ENCODE results near the gene ZNF683.
"Not testable (repeated sequence)": the region's sequence is repeated elsewhere in the genome, so short reads cannot be mapped to it uniquely, and the experiment has no call there.

Gene ZNF683

GRCh38 chr1:26384076-26384475, 11.5 kb upstream of the ZNF683 start:
- TF ChIP-seq CTCF (IDR thresholded peaks at IDR 0.05; ENCODE audit: insufficient read depth, low read depth, low read length, missing control alignments): no peak
- no peak for DNase-seq (ENCODE audit: low read depth)
- H3K4me3 ChIP-seq (ENCODE audit: low read length): no peak overlapping the region

- TF ChIP-seq CTCF (IDR thresholded peaks at IDR 0.05; ENCODE audit: insufficient read depth, low read depth, low read length, missing control alignments): no peak
- no peak for DNase-seq (ENCODE audit: low read depth)
- H3K4me3 ChIP-seq (ENCODE audit: low read length): no peak overlapping the region
Observed at GRCh38 chr1:26378879-26379251, 6.3 kb upstream of the ZNF683 start.

GRCh38 chr1:26378088-26378878, 5.7 kb upstream of the ZNF683 start:
- TF ChIP-seq CTCF (IDR thresholded peaks at IDR 0.05; ENCODE audit: insufficient read depth, low read depth, low read length, missing control alignments): no peak
- peak overlapping the region; percentile 21 for H3K4me3 ChIP-seq (ENCODE audit: low read length)
- DNase-seq (ENCODE audit: low read depth): peak; percentile 95

- TF ChIP-seq CTCF (IDR thresholded peaks at IDR 0.05; ENCODE audit: insufficient read depth, low read depth, low read length, missing control alignments): no peak
- DNase-seq (ENCODE audit: low read depth): no peak
- H3K4me3 ChIP-seq (ENCODE audit: low read length): no peak overlapping the region
Observed at GRCh38 chr1:26376050-26376449, 3.5 kb upstream of the ZNF683 start.

DNA sequence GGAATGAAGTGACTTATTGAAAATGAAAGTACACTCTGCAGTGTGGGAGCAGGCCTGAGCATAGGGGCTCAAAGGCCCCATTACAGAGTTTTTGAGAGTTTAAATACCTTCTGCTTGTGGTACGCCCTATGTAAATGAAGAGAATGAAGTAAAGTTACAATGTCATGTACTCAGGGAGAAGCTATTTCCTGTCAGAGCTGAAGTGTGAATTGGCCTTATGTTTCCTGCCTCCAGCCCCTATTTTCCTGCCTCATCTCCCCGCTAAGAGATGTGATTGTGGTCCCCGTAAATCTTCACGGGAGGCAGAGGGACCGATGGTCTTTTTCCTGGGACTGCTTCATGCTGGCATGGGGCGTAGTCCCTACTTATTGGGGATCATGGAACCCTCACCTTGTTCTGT, 2.5 kb upstream of the ZNF683 start:
- TF ChIP-seq CTCF (IDR thresholded peaks at IDR 0.05; ENCODE audit: insufficient read depth, low read depth, low read length, missing control alignments): no peak
- H3K4me3 ChIP-seq (ENCODE audit: low read length): no peak overlapping the region
- DNase-seq (ENCODE audit: low read depth): no peak

GRCh38 chr1:26374361-26374760, 1.8 kb upstream of the ZNF683 start:
- not testable (repeated sequence) for DNase-seq (ENCODE audit: low read depth); H3K4me3 ChIP-seq (ENCODE audit: low read length)

GRCh38 chr1:26373789-26374188, 1.2 kb upstream of the ZNF683 start:
- no peak overlapping the region for H3K4me3 ChIP-seq (ENCODE audit: low read length)
- TF ChIP-seq CTCF (IDR thresholded peaks at IDR 0.05; ENCODE audit: insufficient read depth, low read depth, low read length, missing control alignments): no peak
- DNase-seq (ENCODE audit: low read depth): no peak
